Measurements from ENCODE around the gene ADAM8. TPM values are rescaled to one million over a fixed set of nuclear protein-coding genes. Genes with fewer than 3 reads are reported as not detected.

ADAM8 gene
- 1 to 10 TPM in 3 of 4 donors, under 1 TPM in 1; 0.90 to 2.1 (median 1.2) TPM for total RNA-seq

- in situ Hi-C loops (cut with MboI; ENCODE audit: low sequenced_read_pairs in 4 of 4), result no loop called here
- H3K4me3 ChIP-seq, result no peak within 1 kb of the TSS
- DNase-seq, result no peak
These were observed at the start of gene ADAM8 for GRCh38 chr10:133276435-133277201. Gene ADAM8 (minus strand): TSS chr10:133276868. CDS start chr10:133276817, 51 bp downstream.

GRCh38 chr10:133326223-133326551 lies 49.5 kb upstream of the ADAM8 start:
- TF ChIP-seq CTCF (IDR thresholded peaks at IDR 0.05 in 4 of 5, conservative IDR thresholded peaks at IDR 0.05 in 1 of 5) (no peak), POLR2A (IDR thresholded peaks at IDR 0.05) (no peak)
- H3K27me3 ChIP-seq, result peaks cover 50 to 74% (median 56%) of the 10 kb centered on the region in 3 donors
- in situ Hi-C loops (cut with MboI; ENCODE audit: low sequenced_read_pairs in 4 of 4), result no loop called here
- peak overlapping the region in 3 of 4 donors; percentile 36 to 44 (median 41) for H3K4me3 ChIP-seq
- no peaks in the 10 kb centered on the region for H3K9me3 ChIP-seq
- DNase-seq (no peak), ATAC-seq (no peak)
- no peak overlapping the region for H3K27ac ChIP-seq
- intact Hi-C loops (cut with DNase I; ENCODE audit: low total_unique reads), result loop anchor here (10.0 kb wide), 1 partner anchor 199 kb away; the partner anchor contains the start of gene CYP2E1
- peaks cover 0 to 6% of the 10 kb centered on the region in 2 donors for H3K4me1 ChIP-seq
- no peaks in the 10 kb centered on the region for H3K36me3 ChIP-seq

More at GRCh38 chr10:133276435-133277201, at the start of gene ADAM8:
- peaks cover 18 to 22% (median 18%) of the 10 kb centered on the region in 3 donors for H3K27me3 ChIP-seq
- H3K27ac ChIP-seq, result no peak within 1 kb of the TSS
- TF ChIP-seq CTCF (IDR thresholded peaks at IDR 0.05 in 4 of 5, conservative IDR thresholded peaks at IDR 0.05 in 1 of 5), result no peak
- TF ChIP-seq POLR2A (IDR thresholded peaks at IDR 0.05), result no peak
- no peak for ATAC-seq
- peaks cover 0 to 24% of the 10 kb centered on the region in 2 donors for H3K36me3 ChIP-seq
- intact Hi-C loops (cut with DNase I; ENCODE audit: low total_unique reads), result no loop called here
- H3K9me3 ChIP-seq, result no peaks in the 10 kb centered on the region
- no peaks in the 10 kb centered on the region for H3K4me1 ChIP-seq

GRCh38 chr10:133325440-133326222 lies 49.0 kb upstream of the ADAM8 start:
- Histone ChIP-seq H3K4me3 (peak overlapping the region in 3 of 4 donors; percentile 36 to 44 (median 41)), H3K4me1 (peaks cover 0 to 6% of the 10 kb centered on the region in 2 donors), H3K9me3 (no peaks in the 10 kb centered on the region), H3K27me3 (peaks cover 52 to 74% (median 54%) of the 10 kb centered on the region in 3 donors), H3K27ac (no peak overlapping the region), H3K36me3 (no peaks in the 10 kb centered on the region)
- ATAC-seq (no peak), DNase-seq (no peak)
- in situ Hi-C loops (cut with MboI; ENCODE audit: low sequenced_read_pairs in 4 of 4), result no loop called here
- intact Hi-C loops (cut with DNase I; ENCODE audit: low total_unique reads), result loop anchor here (10.0 kb wide), 1 partner anchor 199 kb away; the partner anchor contains the start of gene CYP2E1
- TF ChIP-seq CTCF (IDR thresholded peaks at IDR 0.05 in 4 of 5, conservative IDR thresholded peaks at IDR 0.05 in 1 of 5), result no peak
- TF ChIP-seq POLR2A (IDR thresholded peaks at IDR 0.05), result no peak

GRCh38 chr10:133324857-133325260 lies 48.2 kb upstream of the ADAM8 start:
- no peaks in the 10 kb centered on the region for H3K36me3 ChIP-seq
- ATAC-seq (no peak), DNase-seq (no peak)
- intact Hi-C loops (cut with DNase I; ENCODE audit: low total_unique reads), result loop anchor here (10.0 kb wide), 1 partner anchor 200 kb away; the partner anchor contains the start of gene CYP2E1
- TF ChIP-seq CTCF (IDR thresholded peaks at IDR 0.05 in 4 of 5, conservative IDR thresholded peaks at IDR 0.05 in 1 of 5) (no peak), POLR2A (IDR thresholded peaks at IDR 0.05) (no peak)
- peaks cover 54 to 77% (median 57%) of the 10 kb centered on the region in 3 donors for H3K27me3 ChIP-seq
- no peak overlapping the region for H3K27ac ChIP-seq
- no peaks in the 10 kb centered on the region for H3K9me3 ChIP-seq
- peaks cover 0 to 4% of the 10 kb centered on the region in 2 donors for H3K4me1 ChIP-seq
- H3K4me3 ChIP-seq, result peak overlapping the region in 2 of 4 donors; percentile 36 to 44
- in situ Hi-C loops (cut with MboI; ENCODE audit: low sequenced_read_pairs in 4 of 4), result no loop called here
